H7 (cell line): ENCODE measurements around the gene GABRG3. TPM values are rescaled to one million over a fixed set of nuclear protein-coding genes. Genes with fewer than 3 reads are reported as not detected.
"Not testable (repeated sequence)": the region's sequence is repeated elsewhere in the genome, so short reads cannot be mapped to it uniquely, and the experiment has no call there.

ENCODE experiments used
- DNase-seq: peaks from one replicate; pipeline ENCODE4 v3.0.0; 2012
- H3K27me3 ChIP-seq: 2 replicates; pipeline ENCODE4 v1.6.0; 2011; ENCODE audit warnings: mild to moderate bottlenecking, low read length; ENCODE audit not compliant: control insufficient read depth, insufficient read depth
- H3K36me3 ChIP-seq: replicated peaks from 2 replicates; pipeline ENCODE4 v1.5.1; 2011; ENCODE audit warnings: low read length; ENCODE audit not compliant: control insufficient read depth, insufficient read depth
- H3K4me3 ChIP-seq: 2 replicates; pipeline ENCODE4 v1.5.1; 2011; ENCODE audit warnings: low read depth, mild to moderate bottlenecking, control low read depth, low read length, moderate library complexity; ENCODE audit not compliant: insufficient read depth
- total RNA-seq: library from RNA; depleted of rRNA; stranded (reverse); fragments of >200 nt; shearing (Covaris generic); gene quantifications from 2 replicates; pipeline ENCODE4 v1.2.3, GENCODE V29; 2014

GABRG3 gene
- total RNA-seq, 1 experiment from 2014 or later: 0.42 TPM

GRCh38 chr15:27176785-27177406 is 205.9 kb downstream of the GABRG3 start:
- Histone ChIP-seq H3K36me3 (no peaks in the 10 kb centered on the region), H3K27me3 (no peaks in the 10 kb centered on the region; the same call in 1 of the 2 replicates)
- no peak for DNase-seq

GRCh38 chr15:27179789-27180188 is 208.8 kb downstream of the GABRG3 start:
- Histone ChIP-seq H3K27me3 (no peaks in the 10 kb centered on the region), H3K4me3 (no peak overlapping the region), H3K36me3 (no peaks in the 10 kb centered on the region)
- DNase-seq: no peak

More at GRCh38 chr15:27176785-27177406, 205.9 kb downstream of the GABRG3 start:
- H3K4me3 ChIP-seq: no peak overlapping the region

- DNase-seq: no peak
Measured at GRCh38 chr15:27182561-27183110, 211.7 kb downstream of the GABRG3 start.

GRCh38 chr15:27183201-27183600 is 212.2 kb downstream of the GABRG3 start:
- no peak for DNase-seq
- no peaks in the 10 kb centered on the region for H3K36me3 ChIP-seq
- no peak overlapping the region for H3K4me3 ChIP-seq
- H3K27me3 ChIP-seq: no peaks in the 10 kb centered on the region

More at GRCh38 chr15:27182561-27183110, 211.7 kb downstream of the GABRG3 start:
- Histone ChIP-seq H3K4me3 (no peak overlapping the region), H3K36me3 (no peaks in the 10 kb centered on the region), H3K27me3 (no peaks in the 10 kb centered on the region)

GRCh38 chr15:27191515-27191914 is 220.5 kb downstream of the GABRG3 start:
- not testable (repeated sequence) for DNase-seq, H3K36me3 ChIP-seq, H3K27me3 ChIP-seq, H3K4me3 ChIP-seq

- Histone ChIP-seq H3K36me3 (no peaks in the 10 kb centered on the region), H3K4me3 (no peak overlapping the region), H3K27me3 (no peaks in the 10 kb centered on the region)
- DNase-seq: no peak
Measured at GRCh38 chr15:27196691-27197090, 225.7 kb downstream of the GABRG3 start.

- no peak for DNase-seq
- H3K4me3 ChIP-seq: no peak overlapping the region
Measured at GRCh38 chr15:27201425-27201824, 230.4 kb downstream of the GABRG3 start.

GRCh38 chr15:27210176-27210575 is 239.2 kb downstream of the GABRG3 start:
- no peaks in the 10 kb centered on the region for H3K36me3 ChIP-seq
- no peaks in the 10 kb centered on the region for H3K27me3 ChIP-seq
- no peak for DNase-seq
- no peak overlapping the region for H3K4me3 ChIP-seq

More at GRCh38 chr15:27201425-27201824, 230.4 kb downstream of the GABRG3 start:
- Histone ChIP-seq H3K36me3 (no peaks in the 10 kb centered on the region), H3K27me3 (no peaks in the 10 kb centered on the region)

GRCh38 chr15:27214032-27214431 is 243.1 kb downstream of the GABRG3 start:
- Histone ChIP-seq H3K4me3 (no peak overlapping the region), H3K27me3 (no peaks in the 10 kb centered on the region), H3K36me3 (no peaks in the 10 kb centered on the region)
- DNase-seq: no peak

- DNase-seq: no peak
- Histone ChIP-seq H3K27me3 (no peaks in the 10 kb centered on the region), H3K4me3 (no peak overlapping the region)
Measured at GRCh38 chr15:27214961-27215360, 244.0 kb downstream of the GABRG3 start.

GRCh38 chr15:27218426-27218825 is 247.4 kb downstream of the GABRG3 start:
- H3K36me3 ChIP-seq: no peaks in the 10 kb centered on the region
- DNase-seq: no peak
- H3K4me3 ChIP-seq: no peak overlapping the region
- H3K27me3 ChIP-seq: no peaks in the 10 kb centered on the region

More at GRCh38 chr15:27214961-27215360, 244.0 kb downstream of the GABRG3 start:
- H3K36me3 ChIP-seq: no peaks in the 10 kb centered on the region

GRCh38 chr15:27219636-27220035 is 248.7 kb downstream of the GABRG3 start:
- no peaks in the 10 kb centered on the region for H3K36me3 ChIP-seq
- H3K4me3 ChIP-seq: no peak overlapping the region
- no peak for DNase-seq
- H3K27me3 ChIP-seq: no peaks in the 10 kb centered on the region

- Histone ChIP-seq H3K36me3 (no peaks in the 10 kb centered on the region), H3K4me3 (no peak overlapping the region)
Measured at GRCh38 chr15:27220199-27220598, 249.2 kb downstream of the GABRG3 start.

GRCh38 chr15:27222479-27222878 is 251.5 kb downstream of the GABRG3 start:
- Histone ChIP-seq H3K36me3 (no peaks in the 10 kb centered on the region), H3K4me3 (no peak overlapping the region), H3K27me3 (no peaks in the 10 kb centered on the region)
- no peak for DNase-seq

More at GRCh38 chr15:27220199-27220598, 249.2 kb downstream of the GABRG3 start:
- no peaks in the 10 kb centered on the region for H3K27me3 ChIP-seq
- no peak for DNase-seq

GRCh38 chr15:27223179-27223578 is 252.2 kb downstream of the GABRG3 start:
- Histone ChIP-seq H3K36me3 (no peaks in the 10 kb centered on the region), H3K4me3 (no peak overlapping the region), H3K27me3 (no peaks in the 10 kb centered on the region)
- no peak for DNase-seq
